ENCODE data around the gene CELSR1.

The CELSR1 gene

GRCh38 chr22:46373921-46374662 lies 163.3 kb downstream of the CELSR1 start:
- no peak for DNase-seq

GRCh38 chr22:46373159-46373558 lies 164.3 kb downstream of the CELSR1 start:
- no peak for DNase-seq

GRCh38 chr22:46372686-46373085 lies 164.7 kb downstream of the CELSR1 start:
- DNase-seq: no peak

GRCh38 chr22:46371623-46372226 lies 165.7 kb downstream of the CELSR1 start:
- no peak for DNase-seq

GRCh38 chr22:46370584-46371291 lies 166.7 kb downstream of the CELSR1 start:
- no peak for DNase-seq

GRCh38 chr22:46369716-46370583 lies 167.5 kb downstream of the CELSR1 start:
- DNase-seq: no peak

- no peak for DNase-seq
Measured at GRCh38 chr22:46368871-46369715, 168.3 kb downstream of the CELSR1 start.

GRCh38 chr22:46368422-46368821 lies 169.0 kb downstream of the CELSR1 start:
- no peak for DNase-seq

GRCh38 chr22:46367707-46368191 lies 169.7 kb downstream of the CELSR1 start:
- DNase-seq: no peak

GRCh38 chr22:46366801-46367706 lies 170.4 kb downstream of the CELSR1 start:
- no peak for DNase-seq

- no peak for DNase-seq
Measured at GRCh38 chr22:46366327-46366731, 171.1 kb downstream of the CELSR1 start.

GRCh38 chr22:46365166-46365624 lies 172.2 kb downstream of the CELSR1 start:
- DNase-seq: no peak

GRCh38 chr22:46364341-46365165 lies 172.9 kb downstream of the CELSR1 start:
- no peak for DNase-seq

- DNase-seq: no peak
Measured at GRCh38 chr22:46363611-46364321, 173.7 kb downstream of the CELSR1 start.

- no peak for DNase-seq
Measured at GRCh38 chr22:46362934-46363515, 174.4 kb downstream of the CELSR1 start.

GRCh38 chr22:46362203-46362933 lies 175.1 kb downstream of the CELSR1 start:
- DNase-seq: no peak

- no peak for DNase-seq
Measured at GRCh38 chr22:46361826-46362202, 175.6 kb downstream of the CELSR1 start.

- no peak for DNase-seq
Measured at GRCh38 chr22:46360891-46361290, 176.5 kb downstream of the CELSR1 start.
